ENCODE results near the gene LRRC47.

LRRC47 gene

DNA sequence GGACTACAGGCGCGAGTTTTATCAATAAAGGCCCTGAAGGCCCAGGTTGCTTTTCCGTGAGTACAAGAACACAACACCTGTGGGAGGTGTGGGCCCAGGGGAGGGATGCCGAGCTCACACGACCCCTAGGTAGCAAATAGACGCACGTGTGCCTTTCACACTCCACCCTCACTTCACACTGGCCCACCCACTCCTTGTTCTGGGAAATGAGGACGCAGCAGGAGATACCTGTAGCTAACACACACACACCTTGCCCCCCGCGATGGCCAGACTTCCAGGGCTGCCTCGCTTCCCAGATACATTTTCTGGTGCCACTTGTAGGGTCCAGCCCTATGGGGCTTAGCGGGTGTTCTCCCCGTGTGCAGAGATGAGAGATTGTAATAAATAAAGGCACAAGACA, 48.4 kb downstream of the LRRC47 start (continued):
- TF ChIP-seq CSRNP3 (CRISPR knock-in tag; IDR thresholded peaks at IDR 0.05) (no peak), ISL1 (CRISPR knock-in tag; IDR thresholded peaks at IDR 0.05) (no peak), POU6F1 (CRISPR knock-in tag; IDR thresholded peaks at IDR 0.05; ENCODE audit: borderline replicate concordance, low read depth) (no peak), PPARA (CRISPR knock-in tag; IDR thresholded peaks at IDR 0.05; ENCODE audit: borderline replicate concordance) (no peak)
- TF ChIP-seq, protein P1, sequence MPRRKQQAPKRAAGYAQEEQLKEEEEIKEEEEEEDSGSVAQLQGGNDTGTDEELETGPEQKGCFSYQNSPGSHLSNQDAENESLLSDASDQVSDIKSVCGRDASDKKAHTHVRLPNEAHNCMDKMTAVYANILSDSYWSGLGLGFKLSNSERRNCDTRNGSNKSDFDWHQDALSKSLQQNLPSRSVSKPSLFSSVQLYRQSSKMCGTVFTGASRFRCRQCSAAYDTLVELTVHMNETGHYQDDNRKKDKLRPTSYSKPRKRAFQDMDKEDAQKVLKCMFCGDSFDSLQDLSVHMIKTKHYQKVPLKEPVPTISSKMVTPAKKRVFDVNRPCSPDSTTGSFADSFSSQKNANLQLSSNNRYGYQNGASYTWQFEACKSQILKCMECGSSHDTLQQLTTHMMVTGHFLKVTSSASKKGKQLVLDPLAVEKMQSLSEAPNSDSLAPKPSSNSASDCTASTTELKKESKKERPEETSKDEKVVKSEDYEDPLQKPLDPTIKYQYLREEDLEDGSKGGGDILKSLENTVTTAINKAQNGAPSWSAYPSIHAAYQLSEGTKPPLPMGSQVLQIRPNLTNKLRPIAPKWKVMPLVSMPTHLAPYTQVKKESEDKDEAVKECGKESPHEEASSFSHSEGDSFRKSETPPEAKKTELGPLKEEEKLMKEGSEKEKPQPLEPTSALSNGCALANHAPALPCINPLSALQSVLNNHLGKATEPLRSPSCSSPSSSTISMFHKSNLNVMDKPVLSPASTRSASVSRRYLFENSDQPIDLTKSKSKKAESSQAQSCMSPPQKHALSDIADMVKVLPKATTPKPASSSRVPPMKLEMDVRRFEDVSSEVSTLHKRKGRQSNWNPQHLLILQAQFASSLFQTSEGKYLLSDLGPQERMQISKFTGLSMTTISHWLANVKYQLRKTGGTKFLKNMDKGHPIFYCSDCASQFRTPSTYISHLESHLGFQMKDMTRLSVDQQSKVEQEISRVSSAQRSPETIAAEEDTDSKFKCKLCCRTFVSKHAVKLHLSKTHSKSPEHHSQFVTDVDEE (CRISPR knock-in tag; IDR thresholded peaks at IDR 0.05): no peak

GRCh38 chr1:3747522-3747848, 48.8 kb downstream of the LRRC47 start:
- ATAC-seq: no peak
- TF ChIP-seq ZFP3 (CRISPR knock-in tag; IDR thresholded peaks at IDR 0.05) (no peak), ZC3H10 (CRISPR knock-in tag; IDR thresholded peaks at IDR 0.05) (no peak), TOX (CRISPR knock-in tag; IDR thresholded peaks at IDR 0.05; ENCODE audit: borderline replicate concordance) (no peak)

DNA sequence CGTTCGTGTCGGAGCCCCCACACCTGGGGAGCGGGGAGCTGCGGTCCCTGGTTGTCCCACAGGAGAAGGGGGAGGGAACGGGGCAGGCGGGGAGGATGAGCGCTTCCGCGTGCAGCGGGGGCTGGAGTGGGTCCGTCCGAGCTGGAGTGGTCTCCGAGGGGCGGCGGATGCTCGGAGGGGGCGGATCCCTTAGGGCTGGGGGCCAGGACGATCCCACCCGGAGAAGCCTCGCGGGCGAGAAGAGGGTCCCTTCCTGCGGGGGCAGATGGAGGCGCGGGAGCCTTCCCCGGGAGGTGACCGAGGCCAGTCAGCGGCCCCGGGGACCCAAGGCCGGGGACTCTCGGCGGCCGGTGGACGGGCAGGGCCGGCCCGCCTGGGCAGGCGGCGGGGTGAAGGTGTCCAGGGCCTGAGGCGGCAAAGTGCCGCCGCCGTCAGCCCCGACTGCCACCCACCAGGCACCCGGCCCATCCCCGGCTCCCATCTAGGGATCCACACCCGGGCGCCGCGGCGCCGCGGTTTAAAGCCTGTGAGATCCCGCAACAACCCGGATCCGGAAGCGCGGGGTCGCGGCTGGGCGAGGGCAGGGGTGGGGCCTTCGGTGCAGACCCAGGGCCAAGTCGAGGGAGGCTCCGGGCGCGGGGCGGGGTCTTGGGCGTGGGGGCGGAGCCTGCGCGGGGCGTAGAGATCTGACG, 49.3 kb downstream of the LRRC47 start:
- peak; percentile 97 for ATAC-seq
- no peak for TF ChIP-seq SNAI2 (CRISPR knock-in tag; IDR thresholded peaks at IDR 0.05)
- TF ChIP-seq PATZ1 (CRISPR knock-in tag; IDR thresholded peaks at IDR 0.05; ENCODE audit: borderline replicate concordance): no peak
- no peak for TF ChIP-seq ARNTL (CRISPR knock-in tag; IDR thresholded peaks at IDR 0.05; ENCODE audit: borderline replicate concordance, low read depth)
- no peak for TF ChIP-seq ESRRG (CRISPR knock-in tag; IDR thresholded peaks at IDR 0.05)
- no peak for TF ChIP-seq ZNF8 (CRISPR knock-in tag; IDR thresholded peaks at IDR 0.05)
- TF ChIP-seq, protein P1 (CRISPR knock-in tag; IDR thresholded peaks at IDR 0.05): no peak
- TF ChIP-seq RARB (CRISPR knock-in tag; IDR thresholded peaks at IDR 0.05): no peak
- no peak for TF ChIP-seq ISL1 (CRISPR knock-in tag; IDR thresholded peaks at IDR 0.05)
- TF ChIP-seq ZC3H10 (CRISPR knock-in tag; IDR thresholded peaks at IDR 0.05): no peak
- no peak for TF ChIP-seq ZFP3 (CRISPR knock-in tag; IDR thresholded peaks at IDR 0.05)

- ATAC-seq: 0 out of 3 replicates have a peak, but pooled peaks have one; percentile 7
- no peak for TF ChIP-seq ISL1 (CRISPR knock-in tag; IDR thresholded peaks at IDR 0.05)
- TF ChIP-seq, protein P1 (CRISPR knock-in tag; IDR thresholded peaks at IDR 0.05): no peak
- TF ChIP-seq ARNTL (CRISPR knock-in tag; IDR thresholded peaks at IDR 0.05; ENCODE audit: borderline replicate concordance, low read depth): no peak
- no peak for TF ChIP-seq POU6F1 (CRISPR knock-in tag; IDR thresholded peaks at IDR 0.05; ENCODE audit: borderline replicate concordance, low read depth)
- TF ChIP-seq CSRNP3 (CRISPR knock-in tag; IDR thresholded peaks at IDR 0.05): no peak
- TF ChIP-seq TOX (CRISPR knock-in tag; IDR thresholded peaks at IDR 0.05; ENCODE audit: borderline replicate concordance): no peak
- TF ChIP-seq PPARA (CRISPR knock-in tag; IDR thresholded peaks at IDR 0.05; ENCODE audit: borderline replicate concordance): no peak
Observed at GRCh38 chr1:3746389-3746829, 49.9 kb downstream of the LRRC47 start.

Measured in SK-N-SH treated with all-trans-retinoic acid at 6 μM for 48 hours (cell line).